ENCODE results near the gene WNT2B. TPM values are rescaled to one million over a fixed set of nuclear protein-coding genes. Genes with fewer than 3 reads are reported as not detected.
A peak's percentile ranks its signal among the peaks of the same experiment; 100 is the strongest.

Gene WNT2B
- total RNA-seq, 2 donors from 2014 or later, result 1.6 to 3.9 TPM

DNA sequence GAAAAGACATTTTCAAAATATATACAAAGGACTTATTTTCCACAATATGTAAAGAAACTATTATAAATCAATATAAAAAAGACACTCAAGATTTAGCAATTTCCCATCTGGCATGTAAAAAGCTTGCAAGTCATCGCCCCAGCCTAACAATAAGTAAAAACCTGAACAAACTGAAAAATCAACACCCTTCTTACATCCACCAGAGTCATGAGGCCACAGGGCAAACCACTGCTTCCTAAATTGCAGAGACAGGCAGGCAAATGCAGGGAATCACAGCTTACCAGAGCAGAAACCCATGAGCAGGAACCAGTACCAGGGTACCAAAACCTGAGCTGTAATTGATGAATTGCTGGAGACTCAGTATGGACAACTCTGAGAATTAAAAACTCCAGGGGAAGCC is 16.7 kb upstream of the WNT2B start:
- Histone ChIP-seq H3K27me3 (no peaks in the 10 kb centered on the region), H3K36me3 (replicated peaks in 1 of 2; ENCODE audit: insufficient read depth in 1 of 2, low read depth in 2 of 2) (no peaks in the 10 kb centered on the region), H3K9me3 (no peaks in the 10 kb centered on the region), H3K4me3 (no peak overlapping the region), H3K4me1 (no peaks in the 10 kb centered on the region), H3K27ac (no peak overlapping the region)
- 61 to 92% methylated on average over 1 of the region's 1 CpG for WGBS, 2 donors
- intact Hi-C loops (cut with DNase I), result no loop called here
- ATAC-seq (no peak), DNase-seq (no peak)
- TF ChIP-seq, protein P1, sequence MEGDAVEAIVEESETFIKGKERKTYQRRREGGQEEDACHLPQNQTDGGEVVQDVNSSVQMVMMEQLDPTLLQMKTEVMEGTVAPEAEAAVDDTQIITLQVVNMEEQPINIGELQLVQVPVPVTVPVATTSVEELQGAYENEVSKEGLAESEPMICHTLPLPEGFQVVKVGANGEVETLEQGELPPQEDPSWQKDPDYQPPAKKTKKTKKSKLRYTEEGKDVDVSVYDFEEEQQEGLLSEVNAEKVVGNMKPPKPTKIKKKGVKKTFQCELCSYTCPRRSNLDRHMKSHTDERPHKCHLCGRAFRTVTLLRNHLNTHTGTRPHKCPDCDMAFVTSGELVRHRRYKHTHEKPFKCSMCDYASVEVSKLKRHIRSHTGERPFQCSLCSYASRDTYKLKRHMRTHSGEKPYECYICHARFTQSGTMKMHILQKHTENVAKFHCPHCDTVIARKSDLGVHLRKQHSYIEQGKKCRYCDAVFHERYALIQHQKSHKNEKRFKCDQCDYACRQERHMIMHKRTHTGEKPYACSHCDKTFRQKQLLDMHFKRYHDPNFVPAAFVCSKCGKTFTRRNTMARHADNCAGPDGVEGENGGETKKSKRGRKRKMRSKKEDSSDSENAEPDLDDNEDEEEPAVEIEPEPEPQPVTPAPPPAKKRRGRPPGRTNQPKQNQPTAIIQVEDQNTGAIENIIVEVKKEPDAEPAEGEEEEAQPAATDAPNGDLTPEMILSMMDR (IDR thresholded peaks at IDR 0.05), result no peak
- TF ChIP-seq POLR2A (IDR thresholded peaks at IDR 0.05), result no peak

DNA sequence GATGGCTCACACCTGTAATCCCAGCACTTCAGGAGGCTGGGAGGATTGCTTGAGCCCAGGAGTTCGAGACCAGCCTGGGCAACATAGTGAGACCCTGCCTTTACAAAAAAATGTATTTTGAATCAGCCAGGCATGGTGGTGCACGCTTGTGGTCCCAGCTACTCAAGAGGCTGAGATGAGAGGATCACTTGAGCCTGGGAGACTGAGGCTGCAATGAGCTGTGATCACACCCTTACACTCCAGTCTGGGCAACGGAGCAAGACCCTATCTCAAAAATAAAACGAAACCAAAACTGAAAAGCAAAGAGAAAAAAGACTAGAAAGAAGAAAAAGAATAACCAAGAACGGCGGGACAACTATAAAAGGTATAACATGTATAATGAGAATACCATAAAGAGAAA is 15.4 kb upstream of the WNT2B start:
- Histone ChIP-seq H3K27me3 (no peaks in the 10 kb centered on the region), H3K4me1 (no peaks in the 10 kb centered on the region), H3K36me3 (replicated peaks in 1 of 2; ENCODE audit: insufficient read depth in 1 of 2, low read depth in 2 of 2) (no peaks in the 10 kb centered on the region), H3K27ac (no peak overlapping the region), H3K4me3 (no peak overlapping the region), H3K9me3 (no peaks in the 10 kb centered on the region)
- no peak for DNase-seq
- WGBS, 2 donors, result 68 to 75% methylated on average over 6 of the region's 6 CpGs
- ATAC-seq, result no peak
- intact Hi-C loops (cut with DNase I), result no loop called here
- TF ChIP-seq, protein P1 (IDR thresholded peaks at IDR 0.05), result no peak
- TF ChIP-seq POLR2A (IDR thresholded peaks at IDR 0.05), result no peak

GRCh38 chr1:112496290-112496689 is 12.5 kb upstream of the WNT2B start:
- TF ChIP-seq POLR2A (IDR thresholded peaks at IDR 0.05), result no peak
- TF ChIP-seq, protein P1 (IDR thresholded peaks at IDR 0.05), result no peak
- no peak overlapping the region for H3K4me3 ChIP-seq
- H3K4me1 ChIP-seq, result no peaks in the 10 kb centered on the region
- DNase-seq (no peak), ATAC-seq (no peak)
- H3K36me3 ChIP-seq (replicated peaks in 1 of 2; ENCODE audit: insufficient read depth in 1 of 2, low read depth in 2 of 2), result no peaks in the 10 kb centered on the region
- WGBS, 2 donors, result 77 to 80% methylated on average over 5 of the region's 5 CpGs
- intact Hi-C loops (cut with DNase I), result no loop called here
- no peaks in the 10 kb centered on the region for H3K27me3 ChIP-seq
- no peak overlapping the region for H3K27ac ChIP-seq
- no peaks in the 10 kb centered on the region for H3K9me3 ChIP-seq

- TF ChIP-seq, protein P1 (IDR thresholded peaks at IDR 0.05), result peak; percentile 22 to 71 (median 52)
- no peak for TF ChIP-seq POLR2A (IDR thresholded peaks at IDR 0.05)
- no peaks in the 10 kb centered on the region for H3K36me3 ChIP-seq (replicated peaks in 1 of 2; ENCODE audit: insufficient read depth in 1 of 2, low read depth in 2 of 2)
- no peak overlapping the region for H3K27ac ChIP-seq
- no peaks in the 10 kb centered on the region for H3K27me3 ChIP-seq
- peak overlapping the region in 1 of 2 donors; percentile 49 for H3K4me3 ChIP-seq
- ATAC-seq (peak; percentile 84), DNase-seq (peak; percentile 60 to 74 (median 65))
- peaks cover 13% of the 10 kb centered on the region for H3K4me1 ChIP-seq
- 4 to 16% methylated on average over 18 to 60 of the region's 65 CpGs for WGBS, 2 donors
- intact Hi-C loops (cut with DNase I), result no loop called here
- no peaks in the 10 kb centered on the region for H3K9me3 ChIP-seq
Observed at GRCh38 chr1:112501810-112502641, 6.7 kb upstream of the WNT2B start.

DNA sequence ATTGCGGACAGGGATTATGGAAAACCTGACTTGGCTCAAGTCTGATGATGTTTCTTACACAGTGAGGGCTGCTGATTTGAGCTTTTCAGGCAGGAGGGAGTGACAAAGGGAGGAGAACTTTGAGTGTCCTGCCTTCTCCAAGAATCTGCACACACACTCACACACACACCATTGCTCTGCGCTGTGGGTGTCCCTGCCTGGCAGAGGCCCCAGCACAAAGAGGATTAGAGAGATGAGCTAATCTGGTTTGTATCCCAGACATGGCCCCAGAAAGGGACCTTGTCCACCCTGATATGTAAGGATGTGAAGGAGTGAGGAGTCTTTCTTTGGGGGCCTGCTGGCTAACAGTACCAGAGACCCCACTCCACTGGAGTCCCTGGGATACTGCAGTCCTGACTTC is 5.9 kb upstream of the WNT2B start:
- intact Hi-C loops (cut with DNase I), result no loop called here
- Histone ChIP-seq H3K4me3 (no peak overlapping the region), H3K9me3 (no peaks in the 10 kb centered on the region), H3K4me1 (peaks cover 16% of the 10 kb centered on the region), H3K36me3 (replicated peaks in 1 of 2; ENCODE audit: insufficient read depth in 1 of 2, low read depth in 2 of 2) (no peaks in the 10 kb centered on the region), H3K27ac (no peak overlapping the region), H3K27me3 (peaks cover 0 to 4% of the 10 kb centered on the region in 2 donors)
- 81 to 88% methylated on average over 1 to 2 of the region's 2 CpGs for WGBS, 2 donors
- no peak for DNase-seq
- TF ChIP-seq, protein P1 (IDR thresholded peaks at IDR 0.05), result no peak
- no peak for TF ChIP-seq POLR2A (IDR thresholded peaks at IDR 0.05)
- ATAC-seq, result no peak
